GM21447 (cell line): ENCODE data around the gene TMPRSS6.

ENCODE experiments used
- ATAC-seq: cut with Tn5 transposase; IDR thresholded peaks from one replicate; pipeline ENCODE4 v1.9.1; 2021; ENCODE audit not compliant: unreplicated experiment

Gene TMPRSS6

GRCh38 chr22:37119872-37120271 is 10.4 kb upstream of the TMPRSS6 start:
- ATAC-seq, result no peak

DNA sequence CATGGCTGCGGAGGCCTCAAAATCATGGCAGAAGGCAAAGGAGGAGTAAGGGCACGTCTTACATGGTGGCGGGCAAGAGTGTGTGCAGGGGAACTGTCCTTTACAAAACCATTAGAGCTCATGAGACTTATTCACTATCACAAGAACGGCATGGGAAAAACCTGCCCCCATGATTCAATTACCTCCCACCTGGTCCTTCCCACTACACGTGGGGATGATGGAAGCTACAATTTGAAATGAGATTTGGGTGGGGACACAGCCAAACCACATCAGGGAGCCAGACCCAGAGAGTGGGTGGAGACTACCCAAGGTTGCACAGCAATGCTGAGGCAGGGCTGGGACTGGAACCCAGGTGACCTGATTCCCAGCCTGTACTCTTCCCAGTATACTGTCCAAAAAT is 8.6 kb upstream of the TMPRSS6 start:
- ATAC-seq, result no peak

- no peak for ATAC-seq
Measured at GRCh38 chr22:37117092-37117491, 7.6 kb upstream of the TMPRSS6 start.

- no peak for ATAC-seq
Measured at GRCh38 chr22:37115032-37115431, 5.5 kb upstream of the TMPRSS6 start.

DNA sequence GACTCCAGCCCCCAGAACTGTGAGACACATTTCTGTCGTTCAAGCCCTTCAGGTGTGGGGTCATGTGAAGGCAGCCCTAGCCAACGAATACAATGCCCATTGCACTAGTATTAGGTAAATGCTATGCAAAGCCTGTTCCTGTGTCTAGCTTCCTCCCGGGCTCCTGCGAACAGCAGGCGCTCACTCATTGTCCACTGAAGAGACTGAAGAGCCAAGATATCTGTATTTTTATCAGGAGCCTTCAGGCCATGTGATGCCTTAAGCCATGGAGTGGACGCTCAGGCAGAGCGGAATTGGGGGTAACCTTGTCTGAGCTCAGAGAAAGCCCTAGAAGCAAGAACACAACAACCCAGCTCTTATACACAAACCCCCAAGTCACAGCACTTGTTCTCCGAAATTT is 4.2 kb upstream of the TMPRSS6 start:
- no peak for ATAC-seq

GRCh38 chr22:37112084-37112728 is 2.7 kb upstream of the TMPRSS6 start:
- ATAC-seq, result no peak

- no peak for ATAC-seq
Measured at GRCh38 chr22:37111156-37111717, 1.7 kb upstream of the TMPRSS6 start.

GRCh38 chr22:37107816-37108621 is 1.5 kb downstream of the TMPRSS6 start:
- ATAC-seq, result no peak

GRCh38 chr22:37105990-37106389 is 3.5 kb downstream of the TMPRSS6 start:
- no peak for ATAC-seq

DNA sequence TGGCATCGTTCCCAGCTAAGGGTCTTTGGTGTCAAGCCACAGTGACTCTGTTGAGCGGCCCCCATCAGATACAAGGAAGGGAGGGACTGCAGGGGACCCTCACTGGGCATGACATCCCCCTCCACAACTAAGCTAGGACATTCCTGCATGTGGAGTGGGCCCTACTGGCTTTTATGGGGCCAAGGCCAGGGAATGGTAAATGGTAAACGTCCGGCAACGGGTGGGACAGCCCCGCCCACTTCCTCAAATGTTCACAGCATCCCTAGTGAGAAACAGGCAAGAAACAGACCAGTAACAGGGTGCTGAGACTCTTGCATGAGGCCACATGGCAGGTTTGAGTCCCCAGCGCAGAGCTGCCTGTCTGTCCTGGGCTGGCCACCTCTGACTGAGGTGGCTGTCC is 4.4 kb downstream of the TMPRSS6 start:
- ATAC-seq, result no peak

GRCh38 chr22:37103656-37104452 is 5.7 kb downstream of the TMPRSS6 start:
- ATAC-seq, result no peak

DNA sequence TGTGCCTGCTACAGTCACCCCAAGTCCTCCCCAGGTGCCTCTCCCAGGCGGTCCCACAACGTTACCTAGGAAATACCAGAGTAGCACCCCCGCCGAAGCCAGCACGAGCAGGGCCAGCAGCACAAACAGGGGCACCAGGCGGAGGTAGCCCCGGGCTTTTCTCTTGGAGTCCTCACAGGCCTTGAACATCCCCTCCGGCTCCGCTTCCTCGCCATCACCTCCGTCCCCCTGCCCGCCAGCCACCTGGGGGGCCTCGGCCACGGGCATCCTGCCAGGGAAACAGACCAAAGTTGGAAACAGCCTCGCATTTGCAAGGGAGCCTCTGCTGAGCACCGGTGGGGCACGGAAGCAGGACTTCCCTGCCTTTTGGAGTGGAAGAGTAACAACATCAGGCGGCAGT is 6.4 kb downstream of the TMPRSS6 start:
- no peak for ATAC-seq

GRCh38 chr22:37101311-37102066 is 8.0 kb downstream of the TMPRSS6 start:
- no peak for ATAC-seq

GRCh38 chr22:37100589-37101127 is 8.9 kb downstream of the TMPRSS6 start:
- no peak for ATAC-seq

GRCh38 chr22:37098976-37099591 is 10.4 kb downstream of the TMPRSS6 start:
- ATAC-seq, result no peak

GRCh38 chr22:37097346-37097745 is 12.2 kb downstream of the TMPRSS6 start:
- ATAC-seq, result no peak

DNA sequence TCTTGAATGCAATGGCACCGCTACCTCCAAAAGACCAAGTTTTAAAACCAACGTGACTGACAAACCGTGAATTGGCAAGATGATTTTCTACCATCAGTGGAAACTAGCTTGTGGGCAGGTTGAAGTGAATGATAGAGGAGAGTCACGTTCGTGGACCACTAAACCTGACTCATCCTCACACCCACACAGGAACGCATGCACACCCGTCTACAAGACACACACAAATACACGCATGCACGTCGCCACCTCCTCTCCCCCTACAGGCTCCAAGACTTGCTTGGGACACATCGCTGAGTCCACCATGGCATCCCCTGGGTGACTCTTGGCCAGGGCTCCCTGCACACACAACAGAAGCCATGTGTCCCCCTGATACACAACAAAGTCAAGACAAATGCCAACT is 14.4 kb downstream of the TMPRSS6 start:
- ATAC-seq, result no peak

- ATAC-seq, result no peak
Measured at GRCh38 chr22:37094239-37094638, 15.3 kb downstream of the TMPRSS6 start.

DNA sequence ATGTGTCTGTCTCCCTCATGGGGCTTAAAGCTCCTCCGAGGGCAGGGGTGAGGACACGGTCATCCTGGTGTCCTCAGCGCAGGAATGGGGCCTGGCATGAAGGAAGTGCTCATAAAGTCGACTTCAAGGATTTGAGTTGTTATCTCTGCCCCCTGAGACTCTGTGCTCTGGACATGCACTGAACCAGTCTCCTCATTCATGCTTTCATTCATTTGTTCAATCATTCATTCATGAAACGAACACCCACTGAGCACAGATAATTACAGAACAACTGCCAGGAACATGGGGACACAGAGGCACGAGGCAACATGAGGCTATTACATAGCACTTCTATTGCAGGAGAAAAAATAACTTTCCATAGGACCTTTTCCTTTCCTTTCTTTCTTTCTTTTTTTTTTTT is 16.5 kb downstream of the TMPRSS6 start:
- ATAC-seq, result no peak

- no peak for ATAC-seq
Measured at GRCh38 chr22:37091994-37092393, 17.5 kb downstream of the TMPRSS6 start.
